NCI-H1105 (cell line): Measurements from ENCODE around the gene STAC2.

Experiments used
- DNase-seq: peaks from one replicate; lab custom pipeline; 2025; lab: John Stamatoyannopoulos, UW

The STAC2 gene

DNA sequence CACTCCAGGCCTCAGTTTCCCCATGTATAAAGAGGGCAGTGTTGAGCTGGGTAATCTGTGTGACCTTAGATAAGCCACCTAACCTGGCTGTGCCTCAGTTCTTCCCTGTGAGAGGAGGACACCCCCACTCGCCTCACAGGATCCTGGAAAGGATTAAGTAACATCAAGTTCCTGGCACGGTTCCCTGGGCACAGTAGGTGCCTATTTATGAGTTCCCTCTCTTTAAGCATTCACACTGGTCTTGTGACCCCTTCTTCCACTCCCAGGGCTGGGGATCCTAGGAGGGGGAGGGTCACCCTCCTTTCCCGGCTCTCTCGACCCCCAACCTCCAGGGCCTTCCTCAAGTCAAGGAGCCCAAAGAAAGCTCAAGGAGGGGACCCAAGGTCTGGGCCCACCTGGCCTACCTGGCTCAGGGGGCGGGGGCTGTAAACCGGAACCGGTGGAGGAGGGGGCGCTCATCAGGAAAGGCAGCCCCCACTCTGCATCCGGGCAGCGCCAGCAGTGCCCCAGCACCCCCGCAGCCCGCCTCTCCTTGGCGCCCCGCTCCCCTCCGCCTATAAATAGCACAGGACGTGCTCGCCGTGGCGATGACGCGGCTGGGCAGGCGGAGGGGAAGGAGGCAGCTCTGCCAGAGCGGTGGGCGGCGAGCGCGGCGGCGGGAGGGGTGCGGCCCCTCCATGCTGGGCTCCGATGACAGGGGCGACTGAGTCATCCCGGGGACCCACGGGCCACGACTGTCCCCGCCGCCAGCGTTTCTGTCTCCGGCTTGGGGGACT, 16.2 kb downstream of the STAC2 start:
- no peak for DNase-seq

- no peak for DNase-seq
These were observed 16.9 kb downstream of the STAC2 start for GRCh38 chr17:39208893-39209292.

GRCh38 chr17:39208136-39208535, 17.6 kb downstream of the STAC2 start:
- DNase-seq, result no peak

DNA sequence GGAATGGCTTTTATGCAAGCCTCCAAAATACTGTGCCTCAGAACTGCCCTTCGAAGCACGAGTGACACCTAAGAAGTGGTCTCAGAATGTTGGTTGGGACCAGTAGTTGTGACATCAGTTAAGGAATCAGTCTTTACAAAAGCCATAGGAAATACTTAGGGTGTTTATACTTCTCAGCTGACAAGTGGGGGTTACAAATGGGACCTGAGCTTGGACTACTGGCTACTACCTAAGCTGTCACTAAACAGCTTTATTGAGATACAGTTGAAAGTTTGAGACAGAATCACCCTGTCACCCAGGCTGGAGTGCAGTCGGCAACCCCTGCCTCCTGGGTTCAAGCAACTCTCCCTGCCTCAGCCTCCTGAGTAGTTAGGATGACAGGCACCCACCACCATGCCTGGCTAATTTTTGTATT, 20.6 kb downstream of the STAC2 start:
- DNase-seq, result no peak

- DNase-seq, result no peak
These were observed 21.5 kb downstream of the STAC2 start for GRCh38 chr17:39204245-39204644.

- no peak for DNase-seq
These were observed 24.7 kb downstream of the STAC2 start for GRCh38 chr17:39200957-39201510.

DNA sequence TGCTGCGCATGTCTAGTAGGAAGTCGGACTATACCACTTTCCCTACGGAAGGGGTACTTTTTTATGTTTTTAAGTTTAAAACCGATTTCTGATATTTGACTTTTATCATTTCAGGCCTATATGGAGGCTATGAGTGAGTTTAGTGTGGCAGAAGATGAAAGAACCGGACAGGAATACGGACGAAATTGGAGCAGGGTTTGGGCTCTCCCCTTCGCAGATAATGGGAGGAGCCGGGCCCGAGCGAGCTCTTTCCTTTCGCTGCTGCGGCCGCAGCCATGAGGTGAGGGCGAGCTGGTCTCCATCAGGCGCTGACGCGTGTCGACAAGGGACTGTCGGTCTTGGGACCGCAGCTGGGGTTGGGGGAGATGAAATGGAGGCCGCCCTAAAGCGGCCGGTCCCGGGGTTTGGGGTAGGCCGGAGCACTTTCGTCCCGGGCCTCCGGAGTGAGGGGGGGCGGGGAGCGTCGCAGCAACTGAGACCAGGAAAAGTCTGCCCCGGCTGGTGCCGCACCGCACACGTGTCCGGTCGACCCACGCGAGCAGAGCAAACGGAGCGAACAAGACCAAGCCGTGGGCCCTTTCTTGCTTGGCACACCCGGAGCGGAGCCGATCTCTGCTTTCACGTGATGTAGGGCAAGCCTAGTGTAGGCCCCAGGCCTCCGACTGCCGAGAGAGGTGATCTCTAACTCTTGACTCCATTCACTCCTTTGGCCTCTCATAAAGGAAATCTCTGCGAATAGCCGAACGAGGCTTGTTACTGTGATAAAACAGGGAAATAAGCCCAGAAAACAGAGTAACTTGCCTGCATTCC, 25.5 kb downstream of the STAC2 start, which contains the start of gene RPL19:
RPL19 (plus strand) TSS at position 214 of the 810 bp plus-strand sequence; CDS start at position 276, 62 bp downstream.
- peak; percentile 63 for DNase-seq

DNA sequence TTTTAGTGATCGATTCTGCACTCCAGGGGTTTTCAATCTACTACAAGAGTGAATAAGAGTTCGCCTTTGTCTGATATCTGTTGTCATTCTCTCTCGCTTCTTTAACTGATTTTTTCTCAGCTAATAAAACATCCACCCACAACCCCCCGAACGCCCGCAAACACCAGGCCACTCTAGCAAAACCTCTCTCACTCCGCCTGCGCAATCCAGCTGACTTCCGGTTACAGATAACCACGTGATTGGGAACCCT, 26.0 kb downstream of the STAC2 start:
- peak; percentile 84 for DNase-seq

DNA sequence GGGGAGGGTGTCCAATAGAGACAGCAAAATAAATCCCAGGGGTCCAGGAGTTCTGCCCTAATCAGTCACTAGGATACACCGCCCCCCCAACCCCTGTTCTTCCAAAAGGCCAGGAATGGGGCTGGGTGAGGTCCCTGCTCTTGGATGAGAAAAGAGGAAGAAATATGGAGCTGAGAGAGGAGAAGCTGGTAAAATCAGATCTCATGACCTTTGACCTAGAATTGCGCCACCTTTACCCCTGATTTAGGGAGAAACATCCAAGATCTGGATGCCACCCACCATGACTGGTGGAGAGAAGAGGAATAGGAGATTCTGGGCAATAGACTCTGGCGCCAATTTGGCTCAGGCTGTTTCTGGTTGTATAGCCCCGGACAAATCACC, 27.6 kb downstream of the STAC2 start:
- no peak for DNase-seq

DNA sequence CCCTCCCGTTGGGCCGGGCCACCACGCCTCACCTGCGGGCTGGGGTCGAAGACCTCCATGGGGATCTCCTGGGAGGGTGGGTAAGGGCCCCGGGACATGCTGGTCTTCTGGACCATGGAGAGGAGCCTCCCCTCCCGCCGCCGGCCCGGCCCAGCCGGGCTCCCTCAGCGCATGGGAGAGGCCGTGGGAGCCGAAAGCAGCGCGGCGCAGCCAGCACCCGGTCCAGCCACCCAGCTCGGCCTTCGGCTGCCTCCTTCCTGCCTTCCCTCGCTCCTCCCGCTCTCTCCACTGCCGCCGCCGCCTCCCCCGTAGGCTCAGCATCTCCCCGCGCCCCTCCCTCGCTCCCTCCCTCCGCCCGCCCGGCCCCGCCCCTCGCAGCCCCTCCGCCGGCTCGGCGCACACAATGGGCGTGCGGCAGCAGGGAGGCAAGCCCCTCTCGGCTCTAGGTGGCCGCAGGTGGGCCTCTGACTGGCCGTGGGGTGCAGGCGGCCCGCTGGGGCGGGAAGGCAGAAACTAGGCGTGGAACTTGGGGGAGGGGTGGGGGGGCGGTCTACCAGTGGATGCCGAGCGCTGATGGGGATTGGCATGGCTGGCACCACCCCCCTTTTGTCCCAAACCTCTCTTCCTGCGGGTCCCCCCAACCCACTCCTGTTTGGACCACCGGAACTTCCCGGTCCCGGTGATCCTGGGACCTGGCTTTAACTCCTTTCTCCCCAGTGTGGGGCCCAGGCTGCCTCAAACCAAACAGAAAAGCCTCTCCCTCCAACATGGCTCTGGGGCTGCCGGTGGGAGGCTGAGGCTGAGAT, 28.2 kb downstream of the STAC2 start, which contains the start of gene CACNB1:
CACNB1 (minus strand) TSS at position 290 of the 806 bp plus-strand sequence; CDS start at position 116, 174 bp downstream.
- peak; percentile 74 for DNase-seq

DNA sequence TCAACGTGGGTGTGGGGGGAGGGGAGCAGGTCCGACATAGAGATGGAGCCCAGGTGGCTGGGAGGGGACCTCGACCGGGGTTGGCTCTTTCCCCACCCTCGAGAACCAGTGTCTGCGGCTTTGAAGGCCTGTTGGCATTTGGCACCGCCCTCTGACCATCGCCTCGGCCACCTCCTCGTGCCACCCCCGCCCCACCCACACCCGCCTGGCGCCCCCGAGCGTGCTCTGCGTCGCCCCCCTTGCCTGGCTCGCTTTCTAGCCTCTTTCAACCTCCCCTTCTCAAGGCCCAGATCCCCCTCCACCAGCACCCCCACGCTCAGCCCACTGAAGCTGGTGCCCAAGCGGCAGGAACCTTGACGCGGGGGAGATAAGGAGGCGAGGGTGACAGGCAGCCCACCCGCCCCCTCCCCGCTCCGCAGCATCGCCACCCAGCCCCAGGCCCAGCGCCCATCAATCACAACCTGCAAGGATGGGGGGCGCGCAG, 28.9 kb downstream of the STAC2 start:
- peak; percentile 19 for DNase-seq

DNA sequence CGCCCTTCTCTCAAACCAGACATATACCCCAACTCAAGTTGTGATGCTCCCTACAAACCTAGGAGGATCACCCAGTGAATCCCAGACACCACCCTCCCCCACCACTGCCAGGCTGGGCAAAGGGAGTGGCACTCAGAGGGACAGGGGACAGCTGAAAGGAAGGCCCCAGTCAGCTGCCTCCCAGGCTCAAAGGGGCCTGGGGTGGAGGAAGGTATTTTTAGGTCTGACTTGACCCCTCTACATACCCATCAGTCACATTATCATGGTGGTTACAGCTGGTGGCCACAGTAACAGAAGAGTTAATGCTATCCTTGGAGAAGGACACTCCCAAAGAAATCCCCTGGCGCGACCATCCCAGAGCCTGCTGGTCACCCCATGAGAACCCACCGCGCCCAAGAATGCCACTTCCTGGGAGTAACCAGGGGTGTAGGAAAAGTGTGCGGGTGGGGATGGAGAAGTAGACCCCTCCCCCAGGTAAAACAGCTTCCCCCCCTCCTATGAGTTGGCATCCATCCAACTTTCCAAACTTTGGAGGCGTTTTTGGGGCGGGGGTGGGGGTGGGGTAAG, 29.4 kb downstream of the STAC2 start:
- DNase-seq, result no peak

GRCh38 chr17:39195568-39196160, 30.1 kb downstream of the STAC2 start:
- no peak for DNase-seq

GRCh38 chr17:39194985-39195524, 30.7 kb downstream of the STAC2 start:
- no peak for DNase-seq

DNA sequence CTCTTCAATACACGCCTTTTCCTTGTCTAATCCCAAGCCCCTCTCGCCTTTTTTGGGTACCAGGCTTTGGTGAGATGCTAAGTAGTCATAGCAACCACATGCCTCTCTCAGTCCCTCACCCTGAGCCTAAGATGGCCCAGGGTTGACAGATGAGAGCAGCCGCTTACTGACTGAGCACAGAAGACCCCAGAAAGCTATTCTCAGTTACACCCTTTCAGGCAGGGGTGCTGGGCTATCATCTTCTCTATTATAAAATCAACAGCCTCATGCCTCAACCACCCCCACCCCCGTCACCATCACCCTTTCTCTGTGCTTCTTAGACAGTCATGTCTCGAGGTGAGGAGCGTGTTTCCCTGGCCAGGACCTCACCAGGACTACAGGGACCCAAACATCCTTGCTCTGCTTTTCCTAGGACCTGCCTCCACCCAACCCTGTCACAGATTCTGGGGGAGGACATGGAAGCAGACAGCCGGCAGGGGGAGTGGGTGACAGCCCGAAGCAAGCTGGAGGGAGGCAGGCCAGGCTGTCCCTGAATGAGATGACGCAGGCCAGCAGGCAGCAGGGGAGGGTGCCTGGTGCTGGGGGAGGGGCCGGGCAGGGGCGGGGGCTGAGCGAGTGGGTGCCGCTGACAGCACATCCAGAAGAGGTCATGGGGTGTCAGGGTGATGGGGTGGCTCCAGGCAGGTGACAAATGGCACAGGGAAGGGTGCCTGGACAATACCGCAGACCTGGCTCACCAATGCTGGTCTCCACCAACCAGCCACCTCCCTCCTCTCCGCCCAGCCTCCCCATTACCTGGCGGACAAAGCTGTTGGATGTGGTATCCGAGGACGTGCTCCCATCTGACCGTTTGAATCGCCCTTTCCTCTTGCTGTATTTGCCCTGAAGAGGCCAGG, 31.4 kb downstream of the STAC2 start:
- DNase-seq, result no peak

- no peak for DNase-seq
These were observed 32.4 kb downstream of the STAC2 start for GRCh38 chr17:39193346-39193745.

GRCh38 chr17:39192901-39193300, 32.8 kb downstream of the STAC2 start:
- DNase-seq, result no peak

- DNase-seq, result no peak
These were observed 33.8 kb downstream of the STAC2 start for GRCh38 chr17:39191750-39192510.

GRCh38 chr17:39187152-39187830, 38.5 kb downstream of the STAC2 start:
- DNase-seq, result no peak
